ENCODE measurements around the gene ABCC10. TPM values are rescaled to one million over a fixed set of nuclear protein-coding genes. Genes with fewer than 3 reads are reported as not detected.
"Not testable (repeated sequence)": the region's sequence is repeated elsewhere in the genome, so short reads cannot be mapped to it uniquely, and the experiment has no call there.

The ABCC10 gene, protein sequence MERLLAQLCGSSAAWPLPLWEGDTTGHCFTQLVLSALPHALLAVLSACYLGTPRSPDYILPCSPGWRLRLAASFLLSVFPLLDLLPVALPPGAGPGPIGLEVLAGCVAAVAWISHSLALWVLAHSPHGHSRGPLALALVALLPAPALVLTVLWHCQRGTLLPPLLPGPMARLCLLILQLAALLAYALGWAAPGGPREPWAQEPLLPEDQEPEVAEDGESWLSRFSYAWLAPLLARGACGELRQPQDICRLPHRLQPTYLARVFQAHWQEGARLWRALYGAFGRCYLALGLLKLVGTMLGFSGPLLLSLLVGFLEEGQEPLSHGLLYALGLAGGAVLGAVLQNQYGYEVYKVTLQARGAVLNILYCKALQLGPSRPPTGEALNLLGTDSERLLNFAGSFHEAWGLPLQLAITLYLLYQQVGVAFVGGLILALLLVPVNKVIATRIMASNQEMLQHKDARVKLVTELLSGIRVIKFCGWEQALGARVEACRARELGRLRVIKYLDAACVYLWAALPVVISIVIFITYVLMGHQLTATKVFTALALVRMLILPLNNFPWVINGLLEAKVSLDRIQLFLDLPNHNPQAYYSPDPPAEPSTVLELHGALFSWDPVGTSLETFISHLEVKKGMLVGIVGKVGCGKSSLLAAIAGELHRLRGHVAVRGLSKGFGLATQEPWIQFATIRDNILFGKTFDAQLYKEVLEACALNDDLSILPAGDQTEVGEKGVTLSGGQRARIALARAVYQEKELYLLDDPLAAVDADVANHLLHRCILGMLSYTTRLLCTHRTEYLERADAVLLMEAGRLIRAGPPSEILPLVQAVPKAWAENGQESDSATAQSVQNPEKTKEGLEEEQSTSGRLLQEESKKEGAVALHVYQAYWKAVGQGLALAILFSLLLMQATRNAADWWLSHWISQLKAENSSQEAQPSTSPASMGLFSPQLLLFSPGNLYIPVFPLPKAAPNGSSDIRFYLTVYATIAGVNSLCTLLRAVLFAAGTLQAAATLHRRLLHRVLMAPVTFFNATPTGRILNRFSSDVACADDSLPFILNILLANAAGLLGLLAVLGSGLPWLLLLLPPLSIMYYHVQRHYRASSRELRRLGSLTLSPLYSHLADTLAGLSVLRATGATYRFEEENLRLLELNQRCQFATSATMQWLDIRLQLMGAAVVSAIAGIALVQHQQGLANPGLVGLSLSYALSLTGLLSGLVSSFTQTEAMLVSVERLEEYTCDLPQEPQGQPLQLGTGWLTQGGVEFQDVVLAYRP (N-terminal part only)
- total RNA-seq = 26.4 and 27.1 TPM in 2 replicates

DNA sequence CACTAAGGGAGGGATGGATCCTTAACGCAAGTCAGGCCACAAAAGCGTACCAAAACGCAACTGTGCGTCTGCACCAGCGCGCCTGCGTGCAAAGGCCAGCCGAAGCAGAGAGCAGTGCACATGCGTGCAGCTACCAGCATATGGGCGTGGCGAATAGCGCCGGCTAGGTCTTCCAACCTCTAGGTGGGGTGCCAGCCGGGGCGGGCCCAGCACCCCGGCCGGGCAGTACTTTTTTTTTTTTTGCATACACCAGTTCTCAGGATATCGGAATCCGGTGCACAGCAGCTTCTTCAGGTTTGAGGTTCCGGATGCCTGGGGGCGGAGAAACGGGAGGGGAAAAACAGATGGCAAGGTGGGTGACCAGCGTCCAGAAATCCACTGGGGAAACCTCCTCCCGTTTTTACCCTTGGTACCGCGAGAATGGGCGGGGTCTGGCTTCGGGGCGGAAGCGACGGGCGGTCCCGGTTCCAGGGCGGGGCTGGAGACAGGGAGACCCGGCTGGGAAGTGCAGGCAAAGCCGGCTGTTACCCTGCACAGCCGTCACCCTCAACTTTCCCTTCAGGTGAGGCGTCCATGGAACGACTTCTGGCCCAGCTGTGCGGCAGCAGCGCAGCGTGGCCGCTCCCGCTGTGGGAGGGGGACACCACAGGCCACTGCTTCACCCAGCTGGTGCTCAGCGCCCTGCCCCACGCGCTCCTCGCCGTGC, at the start of gene ABCC10:
TSS of gene ABCC10 (plus strand) at position 136 of the 706 bp plus-strand sequence. CDS start at position 574, 438 bp downstream.
- Histone ChIP-seq H4K20me1 (ENCODE audit: insufficient read depth, low read length) (peaks cover 4% of the 10 kb centered on the region), H3K9me3 (ENCODE audit: low read depth, low read length) (no peaks in the 10 kb centered on the region), H2AFZ (ENCODE audit: low read length) (peak within 1 kb of the TSS; percentile 85), H3K27me3 (ENCODE audit: insufficient read depth, low read length) (no peaks in the 10 kb centered on the region), H3K27ac (ENCODE audit: low read depth, low read length) (peak within 1 kb of the TSS; percentile 56), H3K79me2 (ENCODE audit: insufficient read depth, low read length) (peaks cover 34% of the 10 kb centered on the region), H3K36me3 (ENCODE audit: insufficient read depth, low read length) (peaks cover 11% of the 10 kb centered on the region), H3K4me2 (ENCODE audit: insufficient read depth, low read length) (peak within 1 kb of the TSS; percentile 95), H3K4me1 (ENCODE audit: insufficient read depth, low read length) (peaks cover 10% of the 10 kb centered on the region), H3K4me3 (ENCODE audit: insufficient read depth, low read length) (peak within 1 kb of the TSS; percentile 88)
- peak; percentile 99 for DNase-seq (ENCODE audit: insufficient read length, low spot score, missing footprints)
- TF ChIP-seq, protein P1, sequence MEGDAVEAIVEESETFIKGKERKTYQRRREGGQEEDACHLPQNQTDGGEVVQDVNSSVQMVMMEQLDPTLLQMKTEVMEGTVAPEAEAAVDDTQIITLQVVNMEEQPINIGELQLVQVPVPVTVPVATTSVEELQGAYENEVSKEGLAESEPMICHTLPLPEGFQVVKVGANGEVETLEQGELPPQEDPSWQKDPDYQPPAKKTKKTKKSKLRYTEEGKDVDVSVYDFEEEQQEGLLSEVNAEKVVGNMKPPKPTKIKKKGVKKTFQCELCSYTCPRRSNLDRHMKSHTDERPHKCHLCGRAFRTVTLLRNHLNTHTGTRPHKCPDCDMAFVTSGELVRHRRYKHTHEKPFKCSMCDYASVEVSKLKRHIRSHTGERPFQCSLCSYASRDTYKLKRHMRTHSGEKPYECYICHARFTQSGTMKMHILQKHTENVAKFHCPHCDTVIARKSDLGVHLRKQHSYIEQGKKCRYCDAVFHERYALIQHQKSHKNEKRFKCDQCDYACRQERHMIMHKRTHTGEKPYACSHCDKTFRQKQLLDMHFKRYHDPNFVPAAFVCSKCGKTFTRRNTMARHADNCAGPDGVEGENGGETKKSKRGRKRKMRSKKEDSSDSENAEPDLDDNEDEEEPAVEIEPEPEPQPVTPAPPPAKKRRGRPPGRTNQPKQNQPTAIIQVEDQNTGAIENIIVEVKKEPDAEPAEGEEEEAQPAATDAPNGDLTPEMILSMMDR (IDR thresholded peaks at IDR 0.05; ENCODE audit: extremely low read depth, low read depth, low read length) = peak; percentile 18

DNA sequence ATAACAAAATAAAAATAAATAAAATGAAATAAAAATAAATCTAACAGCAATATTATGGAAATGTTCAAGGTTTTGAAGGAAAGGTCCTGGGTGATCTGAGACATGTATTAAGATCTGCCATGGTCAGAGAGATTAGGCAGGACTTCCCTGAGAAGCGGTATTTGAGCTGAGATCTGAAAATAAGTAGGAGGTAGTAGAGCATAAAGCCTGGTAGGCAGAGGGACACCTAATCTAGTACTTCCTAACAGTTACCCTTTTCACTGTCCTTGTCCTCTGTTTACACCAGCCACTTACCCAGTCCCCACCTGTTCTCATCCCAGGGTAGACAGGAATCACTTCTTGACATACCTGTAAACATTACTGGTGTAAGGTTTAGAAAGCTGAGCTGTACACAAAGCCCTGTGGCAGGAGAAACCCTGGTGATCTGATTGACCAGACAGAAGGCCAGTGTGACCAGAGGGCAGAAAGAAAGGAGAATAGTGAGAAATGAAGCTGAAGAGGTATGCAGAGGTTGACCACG, 49.6 kb upstream of the ABCC10 start:
- no peaks in the 10 kb centered on the region for H3K27me3 ChIP-seq (ENCODE audit: insufficient read depth, low read length)
- TF ChIP-seq, protein P1 (IDR thresholded peaks at IDR 0.05; ENCODE audit: extremely low read depth, low read depth, low read length) = no peak

DNA sequence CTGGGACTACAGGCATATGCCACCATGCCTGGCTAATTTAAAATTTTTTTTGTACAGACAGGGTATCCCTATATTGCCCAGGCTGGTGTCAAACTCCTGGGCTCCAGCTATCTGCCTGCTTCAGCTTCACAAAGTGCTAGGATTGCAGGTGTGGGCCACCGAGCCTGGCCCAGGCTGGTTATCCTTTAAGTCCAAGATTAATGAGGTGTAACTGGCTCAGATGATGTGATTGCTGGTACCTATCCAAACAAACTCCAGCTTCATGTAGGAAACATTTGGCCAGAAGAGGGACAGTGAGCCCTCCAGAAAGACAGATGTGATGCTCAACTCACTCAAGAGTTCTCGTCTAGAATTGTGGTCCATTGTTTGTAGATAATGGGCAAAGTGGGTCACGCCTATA, 48.7 kb upstream of the ABCC10 start:
- Histone ChIP-seq H3K27ac (ENCODE audit: low read depth, low read length) (no peak overlapping the region), H3K4me3 (ENCODE audit: insufficient read depth, low read length) (no peak overlapping the region), H3K4me1 (ENCODE audit: insufficient read depth, low read length) (peaks cover 9% of the 10 kb centered on the region), H3K79me2 (ENCODE audit: insufficient read depth, low read length) (no peaks in the 10 kb centered on the region), H3K4me2 (ENCODE audit: insufficient read depth, low read length) (no peak overlapping the region), H3K36me3 (ENCODE audit: insufficient read depth, low read length) (no peaks in the 10 kb centered on the region), H3K27me3 (ENCODE audit: insufficient read depth, low read length) (no peaks in the 10 kb centered on the region), H2AFZ (ENCODE audit: low read length) (no peak overlapping the region), H3K9me3 (ENCODE audit: low read depth, low read length) (no peaks in the 10 kb centered on the region), H4K20me1 (ENCODE audit: insufficient read depth, low read length) (no peaks in the 10 kb centered on the region)
- no peak for DNase-seq (ENCODE audit: insufficient read length, low spot score, missing footprints)
- TF ChIP-seq, protein P1 (IDR thresholded peaks at IDR 0.05; ENCODE audit: extremely low read depth, low read depth, low read length) = no peak

More for the DNA sequence above, 49.6 kb upstream of the ABCC10 start:
- Histone ChIP-seq H2AFZ (ENCODE audit: low read length) (no peak overlapping the region), H3K4me1 (ENCODE audit: insufficient read depth, low read length) (peaks cover under 1% of the 10 kb centered on the region), H3K36me3 (ENCODE audit: insufficient read depth, low read length) (no peaks in the 10 kb centered on the region), H3K27ac (ENCODE audit: low read depth, low read length) (no peak overlapping the region), H3K4me3 (ENCODE audit: insufficient read depth, low read length) (no peak overlapping the region), H4K20me1 (ENCODE audit: insufficient read depth, low read length) (no peaks in the 10 kb centered on the region), H3K4me2 (ENCODE audit: insufficient read depth, low read length) (no peak overlapping the region), H3K9me3 (ENCODE audit: low read depth, low read length) (no peaks in the 10 kb centered on the region), H3K79me2 (ENCODE audit: insufficient read depth, low read length) (no peaks in the 10 kb centered on the region)
- DNase-seq (ENCODE audit: insufficient read length, low spot score, missing footprints) = no peak

DNA sequence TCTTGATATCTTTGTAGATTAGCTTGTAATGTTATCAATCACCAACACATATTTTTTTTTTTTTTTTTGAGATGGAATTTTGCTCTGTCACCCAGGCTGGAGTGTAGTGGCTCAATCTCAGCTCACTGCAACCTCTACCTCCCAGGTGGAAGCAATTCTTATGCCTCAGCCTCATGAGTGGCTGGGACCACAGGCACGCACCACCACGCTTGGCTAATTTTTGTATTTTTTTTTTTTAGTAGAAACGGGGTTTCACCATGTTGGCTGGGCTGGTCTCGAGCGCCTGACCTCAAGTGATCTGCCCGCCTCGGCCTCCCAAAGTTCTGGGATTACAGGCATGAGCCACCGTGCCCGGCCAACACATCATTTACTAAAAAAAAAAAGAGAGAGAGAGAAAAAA, 46.5 kb upstream of the ABCC10 start:
- not testable (repeated sequence) for H3K9me3 ChIP-seq (ENCODE audit: low read depth, low read length); H3K79me2 ChIP-seq (ENCODE audit: insufficient read depth, low read length); H2AFZ ChIP-seq (ENCODE audit: low read length); H3K4me3 ChIP-seq (ENCODE audit: insufficient read depth, low read length); H3K36me3 ChIP-seq (ENCODE audit: insufficient read depth, low read length); H3K27me3 ChIP-seq (ENCODE audit: insufficient read depth, low read length); H3K27ac ChIP-seq (ENCODE audit: low read depth, low read length); DNase-seq (ENCODE audit: insufficient read length, low spot score, missing footprints); H3K4me2 ChIP-seq (ENCODE audit: insufficient read depth, low read length); H4K20me1 ChIP-seq (ENCODE audit: insufficient read depth, low read length)
- H3K4me1 ChIP-seq (ENCODE audit: insufficient read depth, low read length) = peaks cover 12% of the 10 kb centered on the region
